Measurements from ENCODE around the gene MRPS14. TPM values are rescaled to one million over a fixed set of nuclear protein-coding genes. Genes with fewer than 3 reads are reported as not detected.

The MRPS14 gene
- total RNA-seq, 1 experiment from 2014 or later: 29.4 TPM

- Histone ChIP-seq H3K4me3 (replicated peaks in 1 of 2; ENCODE audit: low read depth in 1 of 2, low read length in 2 of 2) (no peak overlapping the region), H3K9me3 (ENCODE audit: control insufficient read depth in 1 of 2, insufficient read depth in 1 of 2, low read depth in 1 of 2, low read length in 2 of 2) (no peaks in the 10 kb centered on the region), H4K20me1 (ENCODE audit: insufficient read depth) (no peaks in the 10 kb centered on the region), H3K27me3 (ENCODE audit: insufficient read depth, low read length) (no peaks in the 10 kb centered on the region), H3K36me3 (ENCODE audit: control insufficient read depth in 1 of 2, insufficient read depth in 2 of 2, low read length in 2 of 2) (no peaks in the 10 kb centered on the region), H3K4me2 (ENCODE audit: low read length) (no peak overlapping the region), H3K27ac (ENCODE audit: low read depth, low read length) (no peak overlapping the region), H3K9ac (ENCODE audit: low read length) (no peak overlapping the region), H3K79me2 (ENCODE audit: insufficient read depth, low read length) (no peaks in the 10 kb centered on the region), H2AFZ (ENCODE audit: low read depth, low read length, poor library complexity, severe bottlenecking) (no peak overlapping the region), H3K4me1 (ENCODE audit: control insufficient read depth in 1 of 2, insufficient read depth in 2 of 2, low read length in 2 of 2) (peaks cover 0 to 2% of the 10 kb centered on the region in 2 experiments; a peak in 1 of 4 replicates), H3K9me2 (ENCODE audit: insufficient read depth) (no peaks in the 10 kb centered on the region)
- ChIA-PET CTCF (no interaction called here), POLR2A (no interaction called here), RAD21 (ENCODE audit: low non-redundant PET in 1 of 2, low total read pairs in 2 of 2, uncharacterized antibody in 2 of 2, unreplicated experiment in 2 of 2) (no interaction called here)
- DNase-seq (ENCODE audit: low read depth, low spot score): no peak
- intact Hi-C loops (cut with micrococcal nuclease): no loop called here
- ATAC-seq: no peak
- BruUV-seq (replicated peaks): no TSS peak
- TF ChIP-seq SP1 (IDR thresholded peaks at IDR 0.05; ENCODE audit: low read depth) (no peak), RAD21 (IDR thresholded peaks at IDR 0.05; ENCODE audit: low read depth) (no peak), ZNF274 (IDR thresholded peaks at IDR 0.05; ENCODE audit: low read depth, low read length) (no peak), CEBPB (IDR thresholded peaks at IDR 0.05; ENCODE audit: low read depth) (no peak), FOSL1 (IDR thresholded peaks at IDR 0.05; ENCODE audit: low read depth) (no peak), POLR2A (IDR thresholded peaks at IDR 0.05; ENCODE audit: borderline replicate concordance, extremely low read depth, insufficient read depth, insufficient read length) (no peak), ATF3 (IDR thresholded peaks at IDR 0.05) (no peak), YY1 (IDR thresholded peaks at IDR 0.05; ENCODE audit: extremely low read depth, insufficient replicate concordance, low read depth, low read length) (no peak), EGR1 (IDR thresholded peaks at IDR 0.05; ENCODE audit: low read depth) (no peak), SIN3A (IDR thresholded peaks at IDR 0.05; ENCODE audit: low read depth) (no peak), CBX3 (IDR thresholded peaks at IDR 0.05; ENCODE audit: low read depth) (no peak), REST (IDR thresholded peaks at IDR 0.05; ENCODE audit: low read depth) (no peak), MAX (IDR thresholded peaks at IDR 0.05) (no peak), TCF7L2 (IDR thresholded peaks at IDR 0.05; ENCODE audit: borderline replicate concordance, extremely low read depth, insufficient read depth, insufficient read length) (no peak)
These were observed 57.7 kb downstream of the MRPS14 start for GRCh38 chr1:174965362-174966007.

Measured in HCT116 (cell line).